HG03558 (cell line): ENCODE results near the gene IL10.
A peak's percentile ranks its signal among the peaks of the same experiment; 100 is the strongest.
"Not testable (repeated sequence)": the region's sequence is repeated elsewhere in the genome, so short reads cannot be mapped to it uniquely, and the experiment has no call there.

Experiments used
- ATAC-seq: cut with Tn5 transposase; IDR thresholded peaks from one replicate; pipeline ENCODE4 v1.9.1; 2021; ENCODE audit warnings: moderate number of reproducible peaks; ENCODE audit not compliant: unreplicated experiment; ENCODE audit errors: extremely low read depth

Gene IL10

GRCh38 chr1:206794294-206794908, 22.1 kb upstream of the IL10 start:
- no peak for ATAC-seq

GRCh38 chr1:206793620-206794019, 21.3 kb upstream of the IL10 start:
- ATAC-seq = no peak

- ATAC-seq = no peak
Observed at GRCh38 chr1:206792939-206793607, 20.8 kb upstream of the IL10 start.

GRCh38 chr1:206790502-206791250, 18.4 kb upstream of the IL10 start:
- ATAC-seq = no peak

GRCh38 chr1:206788487-206789050, 16.3 kb upstream of the IL10 start:
- no peak for ATAC-seq

GRCh38 chr1:206787891-206788290, 15.6 kb upstream of the IL10 start:
- no peak for ATAC-seq

- no peak for ATAC-seq
Observed at GRCh38 chr1:206786212-206786886, 14.1 kb upstream of the IL10 start.

- ATAC-seq = no peak
Observed at GRCh38 chr1:206785182-206785765, 13.0 kb upstream of the IL10 start.

GRCh38 chr1:206784471-206784903, 12.2 kb upstream of the IL10 start:
- ATAC-seq = peak; percentile 26

GRCh38 chr1:206783506-206783905, 11.2 kb upstream of the IL10 start:
- no peak for ATAC-seq

GRCh38 chr1:206782448-206782847, 10.2 kb upstream of the IL10 start:
- peak; percentile 39 for ATAC-seq

- no peak for ATAC-seq
Observed at GRCh38 chr1:206779638-206780037, 7.3 kb upstream of the IL10 start.

GRCh38 chr1:206778911-206779310, 6.6 kb upstream of the IL10 start:
- not testable (repeated sequence) for ATAC-seq

- ATAC-seq = no peak
Observed at GRCh38 chr1:206778031-206778430, 5.7 kb upstream of the IL10 start.

GRCh38 chr1:206776229-206776628, 3.9 kb upstream of the IL10 start:
- ATAC-seq = no peak

GRCh38 chr1:206774093-206774492, 1.8 kb upstream of the IL10 start:
- ATAC-seq = no peak

GRCh38 chr1:206771338-206771692, 979 bp downstream of the IL10 start:
- no peak for ATAC-seq

GRCh38 chr1:206770531-206771337, 1.6 kb downstream of the IL10 start, which contains the start of gene IL19:
Gene IL19 (plus strand): TSS chr1:206770773. CDS start chr1:206836663, 65,890 bp downstream.
- ATAC-seq = no peak

GRCh38 chr1:206769304-206769731, 3.0 kb downstream of the IL10 start:
- peak; percentile 60 for ATAC-seq
